IPS-20b (cell line): Measurements from ENCODE around the gene PTGER1.
"Not testable (repeated sequence)": the region's sequence is repeated elsewhere in the genome, so short reads cannot be mapped to it uniquely, and the experiment has no call there.

ENCODE experiments used
- H3K27ac ChIP-seq: one replicate; pipeline ENCODE4 v1.5.1; 2013; ENCODE audit warnings: low read length
- H3K27me3 ChIP-seq: 2 replicates; pipeline ENCODE4 v1.6.1; 2013; ENCODE audit warnings: mild to moderate bottlenecking, low read length, inconsistent platforms; ENCODE audit not compliant: insufficient read depth
- H3K36me3 ChIP-seq: 2 replicates; pipeline ENCODE4 v1.6.1; 2013; ENCODE audit warnings: low read depth, mild to moderate bottlenecking, inconsistent platforms, low read length, moderate library complexity; ENCODE audit not compliant: insufficient read depth
- H3K4me1 ChIP-seq: 2 replicates; pipeline ENCODE4 v1.6.1; 2013; ENCODE audit warnings: mild to moderate bottlenecking, control low read depth, inconsistent platforms, low read length, moderate library complexity; ENCODE audit not compliant: insufficient read depth
- H3K4me3 ChIP-seq: 2 replicates; pipeline ENCODE4 v1.5.1; 2013; ENCODE audit warnings: mild to moderate bottlenecking, low read length, inconsistent platforms
- H3K9ac ChIP-seq: 2 replicates; pipeline ENCODE4 v1.6.1; 2013; ENCODE audit warnings: low read depth, mild to moderate bottlenecking, inconsistent platforms, low read length, moderate library complexity
- H3K9me3 ChIP-seq: 2 replicates; pipeline ENCODE4 v1.6.1; 2013; ENCODE audit warnings: mild to moderate bottlenecking, low read depth, low read length, inconsistent platforms; ENCODE audit not compliant: insufficient read depth

The PTGER1 gene

DNA sequence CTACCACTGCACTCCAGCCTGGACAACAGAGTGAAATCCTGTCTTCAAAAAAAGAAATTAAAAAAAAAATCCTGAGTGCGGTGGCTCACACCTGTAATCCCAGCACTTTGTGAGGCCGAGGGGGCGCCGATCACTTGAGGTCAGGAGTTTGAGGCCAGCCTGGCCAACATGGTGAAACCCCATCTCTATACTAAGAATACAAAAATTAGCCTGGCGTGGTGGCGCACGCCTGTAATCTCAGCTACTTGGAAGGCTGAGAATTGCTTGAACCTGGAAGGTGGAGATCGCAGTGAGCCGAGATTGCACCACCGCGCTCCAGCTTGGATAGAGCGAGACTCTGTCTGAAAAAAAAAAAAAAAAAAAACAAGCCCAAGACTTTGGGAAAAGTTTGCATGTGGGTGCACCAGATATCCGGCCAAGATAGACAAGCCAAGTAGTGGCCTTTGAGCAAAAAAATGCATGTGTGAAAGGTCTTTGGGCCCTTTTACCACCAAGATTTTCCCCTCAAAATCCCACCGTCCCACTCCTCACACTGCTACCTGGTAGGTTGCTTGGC lies 37.3 kb upstream of the PTGER1 start:
- peaks cover 10% of the 10 kb centered on the region for H3K4me1 ChIP-seq

GRCh38 chr19:14511229-14511593 lies 36.1 kb upstream of the PTGER1 start:
- Histone ChIP-seq H3K36me3 (peaks cover 25% of the 10 kb centered on the region), H3K9me3 (no peaks in the 10 kb centered on the region), H3K4me1 (0 out of 2 replicates have a peak, but pooled peaks cover 2% of the 10 kb centered on the region), H3K4me3 (no peak overlapping the region), H3K27me3 (no peaks in the 10 kb centered on the region), H3K27ac (no peak overlapping the region), H3K9ac (no peak overlapping the region; the same call in 1 of the 2 replicates)

More for the DNA sequence above, 37.3 kb upstream of the PTGER1 start:
- Histone ChIP-seq H3K9me3 (no peaks in the 10 kb centered on the region), H3K27ac (no peak overlapping the region), H3K36me3 (peaks cover 33% of the 10 kb centered on the region), H3K27me3 (no peaks in the 10 kb centered on the region), H3K4me3 (no peak overlapping the region), H3K9ac (no peak overlapping the region)

- Histone ChIP-seq H3K9ac (no peak overlapping the region), H3K27me3 (no peaks in the 10 kb centered on the region), H3K9me3 (no peaks in the 10 kb centered on the region), H3K27ac (no peak overlapping the region), H3K4me3 (no peak overlapping the region), H3K4me1 (no peaks in the 10 kb centered on the region), H3K36me3 (peaks cover 18% of the 10 kb centered on the region)
Observed at GRCh38 chr19:14510311-14511228, 35.4 kb upstream of the PTGER1 start.

GRCh38 chr19:14507704-14508542 lies 32.8 kb upstream of the PTGER1 start:
- no peaks in the 10 kb centered on the region for H3K27me3 ChIP-seq
- H3K4me3 ChIP-seq, result no peak overlapping the region
- H3K27ac ChIP-seq, result no peak overlapping the region
- H3K36me3 ChIP-seq, result no peaks in the 10 kb centered on the region
- no peaks in the 10 kb centered on the region for H3K4me1 ChIP-seq
- no peak overlapping the region for H3K9ac ChIP-seq
- no peaks in the 10 kb centered on the region for H3K9me3 ChIP-seq

DNA sequence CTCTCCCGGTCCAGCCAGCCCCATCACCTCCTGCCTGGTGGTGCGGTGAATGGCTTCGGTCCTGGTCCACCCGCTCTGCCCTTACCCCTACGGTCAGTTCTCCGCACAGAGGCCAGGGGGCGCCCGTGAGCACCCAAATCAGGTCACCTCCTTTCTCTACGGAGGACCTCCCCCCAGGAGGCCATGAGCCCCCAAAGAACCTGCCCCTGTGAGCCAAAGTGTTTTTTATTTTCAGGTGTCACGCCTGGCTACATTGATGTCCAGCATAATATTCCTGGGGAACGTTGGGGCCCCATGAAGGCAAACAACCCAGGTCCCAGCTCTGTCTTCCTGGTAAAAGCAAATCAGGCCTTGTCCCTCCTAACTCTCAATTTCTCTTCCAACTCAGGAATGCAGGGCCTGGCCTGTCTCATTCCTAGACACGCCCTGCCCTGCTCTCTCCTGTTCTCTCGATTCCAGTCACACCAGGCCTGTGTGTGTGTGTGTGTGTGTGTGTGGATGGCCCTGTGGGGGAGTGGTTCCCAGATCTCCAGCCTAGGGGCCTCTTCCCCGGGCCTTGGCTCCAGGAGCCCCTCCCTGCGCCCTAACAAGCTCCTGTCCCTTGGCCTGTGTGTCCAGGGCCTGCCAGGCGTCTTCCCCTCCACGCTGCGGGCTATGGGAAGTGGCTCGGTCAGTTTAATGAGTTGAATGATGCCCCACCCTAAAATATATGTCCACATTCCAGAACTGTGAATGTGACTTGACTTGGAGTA lies 30.5 kb upstream of the PTGER1 start:
- no peak overlapping the region for H3K9ac ChIP-seq
- no peak overlapping the region for H3K27ac ChIP-seq
- H3K4me1 ChIP-seq, result no peaks in the 10 kb centered on the region
- no peaks in the 10 kb centered on the region for H3K27me3 ChIP-seq
- no peaks in the 10 kb centered on the region for H3K9me3 ChIP-seq
- H3K36me3 ChIP-seq, result no peaks in the 10 kb centered on the region
- no peak overlapping the region for H3K4me3 ChIP-seq

DNA sequence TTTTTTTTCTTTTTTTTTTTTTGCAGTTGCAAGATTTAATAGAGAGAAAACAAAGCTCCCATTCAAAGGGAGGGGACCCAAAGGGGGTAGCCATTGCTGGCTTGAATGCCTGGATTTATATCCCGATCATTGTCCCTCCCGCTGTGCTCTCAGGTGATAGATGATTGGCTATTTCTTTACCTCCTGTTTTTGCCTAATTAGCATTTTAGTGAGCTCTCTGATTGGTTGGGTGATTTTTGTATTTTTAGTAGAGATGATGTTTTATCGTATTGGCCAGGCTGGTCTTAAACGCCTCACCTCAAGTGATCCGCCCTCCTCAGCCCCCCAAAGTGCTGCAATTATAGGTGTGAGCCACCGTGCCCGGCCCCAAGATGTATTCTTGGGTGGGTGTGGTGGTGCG lies 29.4 kb upstream of the PTGER1 start:
- not testable (repeated sequence) for H3K27ac ChIP-seq, H3K36me3 ChIP-seq, H3K4me1 ChIP-seq, H3K9ac ChIP-seq, H3K4me3 ChIP-seq, H3K9me3 ChIP-seq, H3K27me3 ChIP-seq

- H3K9ac ChIP-seq, result no peak overlapping the region
- no peaks in the 10 kb centered on the region for H3K4me1 ChIP-seq
- H3K27ac ChIP-seq, result no peak overlapping the region
Observed at GRCh38 chr19:14503285-14503684, 28.1 kb upstream of the PTGER1 start.

DNA sequence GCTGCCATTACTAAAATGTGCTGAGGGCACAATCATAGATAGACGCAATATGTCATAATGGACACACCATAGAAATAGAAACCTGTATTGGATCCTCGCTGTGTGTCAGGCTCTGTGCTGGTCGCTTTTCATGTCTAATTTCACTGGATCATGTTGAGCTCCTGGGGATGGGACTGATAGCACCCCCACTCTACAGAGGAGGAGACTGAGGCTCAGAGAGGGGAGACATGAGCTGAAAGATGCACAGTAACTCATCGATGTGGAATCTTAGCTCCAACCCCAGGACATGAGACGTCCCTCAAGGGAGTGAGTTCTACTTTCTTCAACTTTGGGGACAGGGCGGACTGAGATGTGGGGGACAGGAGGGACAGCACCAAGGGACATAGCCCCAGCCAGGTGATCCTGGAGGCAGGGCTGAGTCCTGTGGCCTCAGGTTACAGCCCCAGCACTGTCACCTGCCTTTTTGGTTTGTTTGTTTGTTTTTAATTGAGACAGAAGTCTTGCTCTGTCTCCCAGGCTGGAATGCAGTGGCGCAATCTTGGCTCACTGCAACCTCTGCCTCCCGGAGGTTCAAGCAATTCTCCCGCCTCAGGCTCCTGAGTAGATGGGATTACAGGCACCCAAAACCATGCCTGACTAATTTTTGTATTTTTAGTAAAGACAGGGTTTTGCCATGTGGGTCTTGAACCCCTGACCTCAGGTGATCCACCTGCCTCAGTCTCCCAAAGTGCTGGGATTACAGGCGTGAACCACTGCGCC lies 27.4 kb upstream of the PTGER1 start:
- no peak overlapping the region for H3K9ac ChIP-seq
- no peak overlapping the region for H3K27ac ChIP-seq
- no peak overlapping the region for H3K4me3 ChIP-seq
- H3K9me3 ChIP-seq, result no peaks in the 10 kb centered on the region
- H3K4me1 ChIP-seq, result no peaks in the 10 kb centered on the region
- H3K27me3 ChIP-seq, result no peaks in the 10 kb centered on the region
- no peaks in the 10 kb centered on the region for H3K36me3 ChIP-seq

More at GRCh38 chr19:14503285-14503684, 28.1 kb upstream of the PTGER1 start:
- no peaks in the 10 kb centered on the region for H3K9me3 ChIP-seq
- no peaks in the 10 kb centered on the region for H3K36me3 ChIP-seq
- H3K4me3 ChIP-seq, result no peak overlapping the region
- no peaks in the 10 kb centered on the region for H3K27me3 ChIP-seq

DNA sequence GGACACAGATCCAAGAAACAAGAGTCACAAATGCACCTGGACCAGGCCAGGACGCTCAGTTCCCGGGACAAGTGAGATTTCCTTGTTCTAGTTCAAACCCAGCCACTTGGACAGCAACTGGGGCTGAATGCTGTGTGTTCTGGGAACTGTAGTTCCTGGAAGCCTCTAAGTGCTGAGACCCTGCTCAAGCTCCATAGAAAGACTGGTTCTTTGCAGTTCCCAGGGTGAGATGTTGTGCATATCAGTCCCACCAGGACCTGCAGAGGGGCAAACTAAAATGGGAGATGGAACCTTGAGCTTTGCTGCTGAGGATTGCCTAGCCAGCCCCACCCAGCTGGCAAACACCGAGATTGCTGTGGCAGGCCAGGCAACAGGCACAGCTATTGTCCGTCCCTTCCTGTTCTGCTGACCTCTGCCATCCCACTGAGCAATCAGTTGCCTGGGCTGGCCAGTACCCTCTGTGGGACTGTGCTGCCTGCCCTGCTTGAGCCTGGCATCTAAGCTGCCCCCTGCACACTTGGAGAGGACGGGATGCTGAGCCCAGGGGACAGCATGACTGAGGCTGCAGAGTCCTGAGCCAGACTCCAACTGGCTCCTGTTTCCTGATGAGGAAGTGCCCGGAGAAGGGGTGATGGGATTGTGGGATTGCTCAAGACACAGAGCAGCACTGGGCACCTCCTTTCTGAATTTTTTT lies 22.2 kb upstream of the PTGER1 start:
- Histone ChIP-seq H3K4me3 (no peak overlapping the region), H3K4me1 (no peaks in the 10 kb centered on the region; the same call in 1 of the 2 replicates), H3K9me3 (no peaks in the 10 kb centered on the region), H3K27ac (no peak overlapping the region), H3K9ac (no peak overlapping the region), H3K27me3 (no peaks in the 10 kb centered on the region; the same call in 1 of the 2 replicates), H3K36me3 (0 out of 2 replicates have a peak, but pooled peaks cover 6% of the 10 kb centered on the region)

- H3K36me3 ChIP-seq, result 0 out of 2 replicates have a peak, but pooled peaks cover 6% of the 10 kb centered on the region
- H3K27ac ChIP-seq, result no peak overlapping the region
- H3K27me3 ChIP-seq, result no peaks in the 10 kb centered on the region; the same call in 1 of the 2 replicates
- H3K9me3 ChIP-seq, result no peaks in the 10 kb centered on the region
- H3K4me3 ChIP-seq, result peak overlapping the region; percentile 38; the same call in 1 of the 2 replicates
- no peak overlapping the region for H3K9ac ChIP-seq
- H3K4me1 ChIP-seq, result no peaks in the 10 kb centered on the region; the same call in 1 of the 2 replicates
Observed at GRCh38 chr19:14496834-14497227, 21.7 kb upstream of the PTGER1 start.
